Measurements from ENCODE around the gene NIPBL.
"Not testable (repeated sequence)": the region's sequence is repeated elsewhere in the genome, so short reads cannot be mapped to it uniquely, and the experiment has no call there.

DNA sequence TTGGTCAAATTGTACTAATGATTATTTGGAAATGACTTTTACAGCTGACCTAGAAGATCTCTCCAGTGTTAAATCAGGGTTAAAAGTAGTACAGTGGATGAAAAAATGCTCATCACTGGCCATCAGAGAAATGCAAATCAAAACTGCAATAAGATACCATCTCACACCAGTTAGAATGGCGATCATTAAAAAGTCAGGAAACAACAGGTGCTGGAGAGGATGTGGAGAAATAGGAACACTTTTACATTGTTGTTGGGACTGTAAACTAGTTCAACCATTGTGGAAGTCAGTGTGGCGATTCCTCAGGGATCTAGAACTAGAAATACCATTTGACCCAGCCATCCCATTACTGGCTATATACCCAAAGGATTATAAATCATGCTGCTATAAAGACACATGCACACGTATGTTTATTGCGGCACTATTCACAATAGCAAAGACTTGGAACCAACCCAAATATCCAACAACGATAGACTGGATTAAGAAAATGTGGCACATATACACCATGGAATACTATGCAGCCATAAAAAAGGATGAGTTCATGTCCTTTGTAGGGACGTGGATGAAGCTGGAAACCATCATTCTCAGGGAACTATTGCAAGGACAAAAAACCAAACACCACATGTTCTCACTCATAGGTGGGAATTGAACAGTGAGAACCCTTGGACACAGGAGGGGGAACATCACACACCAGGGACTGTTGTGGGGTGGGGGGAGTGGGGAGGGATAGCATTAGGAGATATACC, 15.7 kb downstream of the NIPBL start:
- TF ChIP-seq, protein P1, sequence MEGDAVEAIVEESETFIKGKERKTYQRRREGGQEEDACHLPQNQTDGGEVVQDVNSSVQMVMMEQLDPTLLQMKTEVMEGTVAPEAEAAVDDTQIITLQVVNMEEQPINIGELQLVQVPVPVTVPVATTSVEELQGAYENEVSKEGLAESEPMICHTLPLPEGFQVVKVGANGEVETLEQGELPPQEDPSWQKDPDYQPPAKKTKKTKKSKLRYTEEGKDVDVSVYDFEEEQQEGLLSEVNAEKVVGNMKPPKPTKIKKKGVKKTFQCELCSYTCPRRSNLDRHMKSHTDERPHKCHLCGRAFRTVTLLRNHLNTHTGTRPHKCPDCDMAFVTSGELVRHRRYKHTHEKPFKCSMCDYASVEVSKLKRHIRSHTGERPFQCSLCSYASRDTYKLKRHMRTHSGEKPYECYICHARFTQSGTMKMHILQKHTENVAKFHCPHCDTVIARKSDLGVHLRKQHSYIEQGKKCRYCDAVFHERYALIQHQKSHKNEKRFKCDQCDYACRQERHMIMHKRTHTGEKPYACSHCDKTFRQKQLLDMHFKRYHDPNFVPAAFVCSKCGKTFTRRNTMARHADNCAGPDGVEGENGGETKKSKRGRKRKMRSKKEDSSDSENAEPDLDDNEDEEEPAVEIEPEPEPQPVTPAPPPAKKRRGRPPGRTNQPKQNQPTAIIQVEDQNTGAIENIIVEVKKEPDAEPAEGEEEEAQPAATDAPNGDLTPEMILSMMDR (IDR thresholded peaks at IDR 0.05; ENCODE audit: low read length) = not testable (repeated sequence)
- TF ChIP-seq EZH2 (IDR thresholded peaks at IDR 0.05; ENCODE audit: borderline replicate concordance, low read length) = not testable (repeated sequence)
